Measurements from ENCODE around the gene C17orf50. TPM values are rescaled to one million over a fixed set of nuclear protein-coding genes. Genes with fewer than 3 reads are reported as not detected.

Gene C17orf50
- total and polyA plus RNA-seq, 2 of the 13 experiments (the other 11 are each of a cell fraction or from before 2014, with no cell fraction given) = not detected

- BruUV-seq (replicated peaks) = no TSS peak
- H3K4me3 ChIP-seq (replicated peaks in 1 of 3; ENCODE audit: insufficient read depth in 1 of 3, low read depth in 2 of 3, low read length in 3 of 3) = peak overlapping the region; percentile 19 to 66 (median 37); a peak in 4 of 6 replicates
- FAIRE-seq (no peak), DNase-seq (ENCODE audit: low spot score) (no peak), ATAC-seq (peak; percentile 8; the same call in 1 of the 3 replicates)
- no peak overlapping the region for H3K9ac ChIP-seq (ENCODE audit: insufficient read depth, low read depth, low read length)
- ChIA-PET CTCF (ENCODE audit: low intra/inter-chr PET ratio, low total read pairs) (no interaction called here), POLR2A (no interaction called here)
- peak overlapping the region; percentile 69 for H3K4me2 ChIP-seq (ENCODE audit: low read depth, low read length)
- intact Hi-C loops (cut with micrococcal nuclease; ENCODE audit: unreplicated experiment) = loop anchor here (5.0 kb wide), 1 partner anchor 192 kb away; no protein-coding TSS in a partner anchor
- no peak overlapping the region for H2AFZ ChIP-seq (ENCODE audit: low read length)
- no peak overlapping the region for H3K27ac ChIP-seq (ENCODE audit: extremely low read length, insufficient read depth, low read length)
- H4K20me1 ChIP-seq (ENCODE audit: insufficient read depth, low read length) = no peaks in the 10 kb centered on the region
- TF ChIP-seq, protein P1, sequence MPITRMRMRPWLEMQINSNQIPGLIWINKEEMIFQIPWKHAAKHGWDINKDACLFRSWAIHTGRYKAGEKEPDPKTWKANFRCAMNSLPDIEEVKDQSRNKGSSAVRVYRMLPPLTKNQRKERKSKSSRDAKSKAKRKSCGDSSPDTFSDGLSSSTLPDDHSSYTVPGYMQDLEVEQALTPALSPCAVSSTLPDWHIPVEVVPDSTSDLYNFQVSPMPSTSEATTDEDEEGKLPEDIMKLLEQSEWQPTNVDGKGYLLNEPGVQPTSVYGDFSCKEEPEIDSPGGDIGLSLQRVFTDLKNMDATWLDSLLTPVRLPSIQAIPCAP (CRISPR knock-in tag; IDR thresholded peaks at IDR 0.05; ENCODE audit: low read depth) = no peak
- TF ChIP-seq ZNF274 (CRISPR knock-in tag; IDR thresholded peaks at IDR 0.05) (no peak), HNRNPLL (IDR thresholded peaks at IDR 0.05; ENCODE audit: low read depth, low read length, poor library complexity, severe bottlenecking) (peak; percentile 31), MYC (CRISPR knock-in tag; IDR thresholded peaks at IDR 0.05; ENCODE audit: borderline replicate concordance) (peak; percentile 19; the same call in 1 of the 2 replicates), CTCF (CRISPR knock-in tag; IDR thresholded peaks at IDR 0.05) (0 out of 2 replicates have a peak, but pooled peaks have one; percentile 5), SALL1 (CRISPR knock-in tag; IDR thresholded peaks at IDR 0.05) (peak; percentile 17; the same call in 1 of the 2 replicates), ZNF687 (CRISPR knock-in tag; IDR thresholded peaks at IDR 0.05) (peak; percentile 38), ZNF768 (CRISPR knock-in tag; IDR thresholded peaks at IDR 0.05) (peak; percentile 19; the same call in 1 of the 2 replicates), NCOR1 (IDR thresholded peaks at IDR 0.05; ENCODE audit: borderline replicate concordance, low read length) (no peak), MIER2 (CRISPR knock-in tag; IDR thresholded peaks at IDR 0.05) (no peak)
- TF ChIP-seq, protein P2, sequence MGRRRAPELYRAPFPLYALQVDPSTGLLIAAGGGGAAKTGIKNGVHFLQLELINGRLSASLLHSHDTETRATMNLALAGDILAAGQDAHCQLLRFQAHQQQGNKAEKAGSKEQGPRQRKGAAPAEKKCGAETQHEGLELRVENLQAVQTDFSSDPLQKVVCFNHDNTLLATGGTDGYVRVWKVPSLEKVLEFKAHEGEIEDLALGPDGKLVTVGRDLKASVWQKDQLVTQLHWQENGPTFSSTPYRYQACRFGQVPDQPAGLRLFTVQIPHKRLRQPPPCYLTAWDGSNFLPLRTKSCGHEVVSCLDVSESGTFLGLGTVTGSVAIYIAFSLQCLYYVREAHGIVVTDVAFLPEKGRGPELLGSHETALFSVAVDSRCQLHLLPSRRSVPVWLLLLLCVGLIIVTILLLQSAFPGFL (CRISPR knock-in tag; IDR thresholded peaks at IDR 0.05) = no peak
- H3K4me1 ChIP-seq (ENCODE audit: insufficient read depth, low read length) = peaks cover 21% of the 10 kb centered on the region
- WGBS (ENCODE audit: low lambda C conversion rate) = 6% methylated on average over 20 of the region's 35 CpGs
- H3K27me3 ChIP-seq (ENCODE audit: control insufficient read depth in 1 of 2, insufficient read depth in 2 of 2, low read length in 2 of 2) = peaks cover 3 to 70% of the 10 kb centered on the region in 2 experiments; a peak in 4 of 5 replicates
- no peaks in the 10 kb centered on the region for H3K9me3 ChIP-seq (ENCODE audit: low read length)
- in situ Hi-C loops (cut with HindIII; ENCODE audit: extremely low pct_ligation_motif_present, low pct_unique_long_range_greater_than_20kb) = loop anchor here (5.0 to 25.0 kb wide), 3 partner anchors 137 to 437 kb away; no protein-coding TSS in a partner anchor
- H3K36me3 ChIP-seq (replicated peaks in 1 of 2; ENCODE audit: control insufficient read depth in 1 of 2, insufficient read depth in 2 of 2, low read length in 2 of 2) = no peaks in the 10 kb centered on the region
- no peaks in the 10 kb centered on the region for H3K79me2 ChIP-seq (ENCODE audit: insufficient read depth, low read length)
Observed at GRCh38 chr17:35749560-35750412, 10.9 kb upstream of the C17orf50 start.
